ENCODE data around the gene MYRIP. TPM values are rescaled to one million over a fixed set of nuclear protein-coding genes. Genes with fewer than 3 reads are reported as not detected.

Gene MYRIP
- total RNA-seq, 3 donors from 2014 or later (not counting 1 experiment from before 2014, with no cell fraction given) = not detected

DNA sequence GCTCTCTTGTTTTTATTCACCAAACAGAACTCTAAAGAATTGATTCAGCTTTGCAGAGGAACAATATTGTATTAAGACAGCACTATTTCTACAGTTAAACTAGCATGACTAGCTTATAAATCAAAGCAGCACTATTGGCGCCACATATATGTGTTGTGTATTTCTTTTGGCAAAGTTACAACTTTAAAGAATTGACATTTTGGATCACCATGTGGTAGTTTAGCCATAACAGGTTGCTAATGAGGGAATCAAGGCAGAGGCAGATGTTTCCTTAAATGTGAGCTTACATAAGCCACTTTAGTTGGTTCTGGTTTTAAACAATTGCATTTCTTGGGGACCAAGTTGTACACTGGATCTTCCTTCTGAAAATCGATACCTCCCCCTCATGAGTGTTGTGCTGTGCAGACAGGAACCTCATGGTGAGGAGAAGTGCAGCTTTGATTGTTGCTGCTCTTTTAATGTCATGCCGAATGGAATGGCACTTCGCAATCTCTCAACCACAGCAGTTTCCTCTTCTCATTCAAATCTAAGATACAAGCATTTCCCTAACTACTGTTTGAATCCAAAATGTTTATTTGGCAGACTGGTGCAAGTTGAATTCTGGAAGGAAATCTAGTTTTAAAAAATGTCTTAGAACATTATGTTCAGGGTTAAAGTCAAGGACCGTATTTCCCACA lies 151.2 kb downstream of the MYRIP start:
- no peak for ATAC-seq
- no peaks in the 10 kb centered on the region for H3K27me3 Mint-ChIP-seq (ENCODE audit: low read depth in 2 of 2)
- Histone ChIP-seq H3K27ac (ENCODE audit: low read length) (no peak overlapping the region), H3K4me3 (ENCODE audit: low read length) (no peak overlapping the region), H3K36me3 (ENCODE audit: control insufficient read depth, insufficient read depth, low read length) (no peaks in the 10 kb centered on the region), H3K4me1 (ENCODE audit: control insufficient read depth, insufficient read depth, low read length) (no peaks in the 10 kb centered on the region), H3K27me3 (ENCODE audit: control insufficient read depth, insufficient read depth, low read length) (no peaks in the 10 kb centered on the region), H3K9me3 (ENCODE audit: control insufficient read depth, insufficient read depth, low read length) (no peaks in the 10 kb centered on the region)
- TF ChIP-seq, protein P1, sequence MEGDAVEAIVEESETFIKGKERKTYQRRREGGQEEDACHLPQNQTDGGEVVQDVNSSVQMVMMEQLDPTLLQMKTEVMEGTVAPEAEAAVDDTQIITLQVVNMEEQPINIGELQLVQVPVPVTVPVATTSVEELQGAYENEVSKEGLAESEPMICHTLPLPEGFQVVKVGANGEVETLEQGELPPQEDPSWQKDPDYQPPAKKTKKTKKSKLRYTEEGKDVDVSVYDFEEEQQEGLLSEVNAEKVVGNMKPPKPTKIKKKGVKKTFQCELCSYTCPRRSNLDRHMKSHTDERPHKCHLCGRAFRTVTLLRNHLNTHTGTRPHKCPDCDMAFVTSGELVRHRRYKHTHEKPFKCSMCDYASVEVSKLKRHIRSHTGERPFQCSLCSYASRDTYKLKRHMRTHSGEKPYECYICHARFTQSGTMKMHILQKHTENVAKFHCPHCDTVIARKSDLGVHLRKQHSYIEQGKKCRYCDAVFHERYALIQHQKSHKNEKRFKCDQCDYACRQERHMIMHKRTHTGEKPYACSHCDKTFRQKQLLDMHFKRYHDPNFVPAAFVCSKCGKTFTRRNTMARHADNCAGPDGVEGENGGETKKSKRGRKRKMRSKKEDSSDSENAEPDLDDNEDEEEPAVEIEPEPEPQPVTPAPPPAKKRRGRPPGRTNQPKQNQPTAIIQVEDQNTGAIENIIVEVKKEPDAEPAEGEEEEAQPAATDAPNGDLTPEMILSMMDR (IDR thresholded peaks at IDR 0.05) = no peak
- intact Hi-C loops (cut with micrococcal nuclease) = no loop called here
- H3K27ac Mint-ChIP-seq = no peak overlapping the region
- no peaks in the 10 kb centered on the region for H3K36me3 Mint-ChIP-seq
- no peaks in the 10 kb centered on the region for H3K4me1 Mint-ChIP-seq
- WGBS (ENCODE audit: insufficient coverage) = 10% methylated on average over 5 of the region's 5 CpGs
- no peak overlapping the region for H3K4me3 Mint-ChIP-seq
- peaks cover 4 to 5% of the 10 kb centered on the region in 2 donors for H3K9me3 Mint-ChIP-seq
- no peak for DNase-seq

DNA sequence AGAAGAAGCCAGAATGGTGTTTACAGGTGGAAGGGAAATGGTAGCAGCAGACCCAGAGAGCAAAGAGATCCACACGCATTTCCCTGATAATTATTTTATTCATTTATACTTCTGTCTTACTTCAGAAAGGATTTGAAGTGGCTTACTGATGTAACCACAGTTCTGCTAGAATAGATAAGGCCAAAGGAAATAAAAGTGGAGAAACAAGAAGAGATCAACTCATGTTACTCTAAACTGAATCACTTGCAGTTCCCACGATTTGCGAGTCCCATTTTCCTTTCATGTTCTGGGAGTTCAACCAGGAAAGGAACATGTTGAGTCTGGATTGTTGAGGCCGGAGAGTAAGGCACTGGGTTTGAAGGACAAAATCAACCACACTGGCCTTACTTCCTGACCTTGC lies 151.8 kb downstream of the MYRIP start:
- Mint-ChIP-seq H3K9me3 (peaks cover 4 to 5% of the 10 kb centered on the region in 2 donors), H3K27me3 (ENCODE audit: low read depth in 2 of 2) (no peaks in the 10 kb centered on the region), H3K27ac (no peak overlapping the region), H3K4me1 (no peaks in the 10 kb centered on the region), H3K36me3 (no peaks in the 10 kb centered on the region), H3K4me3 (no peak overlapping the region)
- no peak overlapping the region for H3K4me3 ChIP-seq (ENCODE audit: low read length)
- no peaks in the 10 kb centered on the region for H3K27me3 ChIP-seq (ENCODE audit: control insufficient read depth, insufficient read depth, low read length)
- H3K9me3 ChIP-seq (ENCODE audit: control insufficient read depth, insufficient read depth, low read length) = no peaks in the 10 kb centered on the region
- H3K4me1 ChIP-seq (ENCODE audit: control insufficient read depth, insufficient read depth, low read length) = no peaks in the 10 kb centered on the region
- no peak for ATAC-seq
- intact Hi-C loops (cut with micrococcal nuclease) = no loop called here
- no peak overlapping the region for H3K27ac ChIP-seq (ENCODE audit: low read length)
- TF ChIP-seq, protein P1 (IDR thresholded peaks at IDR 0.05) = no peak
- WGBS (ENCODE audit: insufficient coverage) = 26% methylated on average over 3 of the region's 4 CpGs
- no peak for DNase-seq
- no peaks in the 10 kb centered on the region for H3K36me3 ChIP-seq (ENCODE audit: control insufficient read depth, insufficient read depth, low read length)

DNA sequence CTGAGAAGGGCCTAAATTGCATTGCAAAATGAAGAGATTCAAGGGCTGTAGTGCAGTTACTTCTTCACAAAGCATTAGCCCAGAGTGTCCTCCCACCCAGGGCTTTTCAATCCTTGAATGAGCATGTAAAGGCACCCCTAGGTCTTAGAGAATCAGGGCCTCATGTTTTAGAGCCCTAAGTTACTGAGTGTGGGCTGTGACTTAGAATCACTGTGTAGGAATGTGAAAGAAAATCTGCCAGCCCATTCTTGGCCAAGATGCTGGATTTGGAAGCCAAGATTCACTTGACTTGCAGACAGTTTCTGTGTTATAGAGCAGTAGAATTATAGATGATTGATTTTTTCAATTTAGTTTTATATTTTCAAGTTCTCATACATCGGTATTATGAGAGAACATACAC lies 153.2 kb downstream of the MYRIP start:
- no peak overlapping the region for H3K4me3 Mint-ChIP-seq
- no peak overlapping the region for H3K27ac Mint-ChIP-seq
- no peaks in the 10 kb centered on the region for H3K27me3 Mint-ChIP-seq (ENCODE audit: low read depth in 2 of 2)
- H3K36me3 ChIP-seq (ENCODE audit: control insufficient read depth, insufficient read depth, low read length) = no peaks in the 10 kb centered on the region
- no peak for DNase-seq
- TF ChIP-seq, protein P1 (IDR thresholded peaks at IDR 0.05) = no peak
- WGBS (ENCODE audit: insufficient coverage) = no CpG with 5 or more reads among the region's 1 CpG
- no peaks in the 10 kb centered on the region for H3K36me3 Mint-ChIP-seq
- no peak overlapping the region for H3K27ac ChIP-seq (ENCODE audit: low read length)
- no peaks in the 10 kb centered on the region for H3K9me3 ChIP-seq (ENCODE audit: control insufficient read depth, insufficient read depth, low read length)
- H3K4me1 Mint-ChIP-seq = no peaks in the 10 kb centered on the region
- H3K9me3 Mint-ChIP-seq = peaks cover 0 to 2% of the 10 kb centered on the region in 2 donors
- H3K27me3 ChIP-seq (ENCODE audit: control insufficient read depth, insufficient read depth, low read length) = no peaks in the 10 kb centered on the region
- H3K4me3 ChIP-seq (ENCODE audit: low read length) = no peak overlapping the region
- intact Hi-C loops (cut with micrococcal nuclease) = no loop called here
- H3K4me1 ChIP-seq (ENCODE audit: control insufficient read depth, insufficient read depth, low read length) = no peaks in the 10 kb centered on the region
- ATAC-seq = no peak

GRCh38 chr3:39965461-39965860 lies 156.1 kb downstream of the MYRIP start:
- H3K4me1 ChIP-seq (ENCODE audit: control insufficient read depth, insufficient read depth, low read length) = no peaks in the 10 kb centered on the region
- H3K4me3 Mint-ChIP-seq = no peak overlapping the region
- ATAC-seq (no peak), DNase-seq (no peak)
- no peaks in the 10 kb centered on the region for H3K9me3 ChIP-seq (ENCODE audit: control insufficient read depth, insufficient read depth, low read length)
- no peak overlapping the region for H3K27ac ChIP-seq (ENCODE audit: low read length)
- intact Hi-C loops (cut with micrococcal nuclease) = no loop called here
- H3K4me1 Mint-ChIP-seq = no peaks in the 10 kb centered on the region
- peaks cover 0 to 2% of the 10 kb centered on the region in 2 donors for H3K27me3 Mint-ChIP-seq (ENCODE audit: low read depth in 2 of 2)
- H3K9me3 Mint-ChIP-seq = peaks cover 0 to 2% of the 10 kb centered on the region in 2 donors
- no peaks in the 10 kb centered on the region for H3K36me3 ChIP-seq (ENCODE audit: control insufficient read depth, insufficient read depth, low read length)
- no peaks in the 10 kb centered on the region for H3K27me3 ChIP-seq (ENCODE audit: control insufficient read depth, insufficient read depth, low read length)
- H3K4me3 ChIP-seq (ENCODE audit: low read length) = no peak overlapping the region
- H3K27ac Mint-ChIP-seq = no peak overlapping the region
- H3K36me3 Mint-ChIP-seq = no peaks in the 10 kb centered on the region
- TF ChIP-seq, protein P1 (IDR thresholded peaks at IDR 0.05) = no peak
